Breast epithelium (tissue), 3 donors: ENCODE results near the gene HID1.

Experiments used
- POLR2A ChIP-seq: fragments of 450-650 bp; IDR thresholded peaks from one replicate; pipeline ENCODE4 v1.6.1; 2016; ENCODE audit warnings: antibody characterized with exemption, mild to moderate bottlenecking, moderate library complexity
- POLR2AphosphoS5 ChIP-seq, 3 donors: sonication (generic); formaldehyde crosslinking; IDR thresholded peaks; one replicate each; pipeline ENCODE4 v1.6.1; 2017; ENCODE audit warnings: antibody characterized with exemption in 3 of 3
- TF ChIP-seq, protein P1 (sequence below), 3 donors: fragments of 450-650 bp; IDR thresholded peaks; one replicate each; pipeline ENCODE4 v1.5.1; 2016 to 2017; ENCODE audit warnings: antibody characterized with exemption in 3 of 3, mild to moderate bottlenecking in 3 of 3, moderate library complexity in 3 of 3

- TF ChIP-seq, protein P1, sequence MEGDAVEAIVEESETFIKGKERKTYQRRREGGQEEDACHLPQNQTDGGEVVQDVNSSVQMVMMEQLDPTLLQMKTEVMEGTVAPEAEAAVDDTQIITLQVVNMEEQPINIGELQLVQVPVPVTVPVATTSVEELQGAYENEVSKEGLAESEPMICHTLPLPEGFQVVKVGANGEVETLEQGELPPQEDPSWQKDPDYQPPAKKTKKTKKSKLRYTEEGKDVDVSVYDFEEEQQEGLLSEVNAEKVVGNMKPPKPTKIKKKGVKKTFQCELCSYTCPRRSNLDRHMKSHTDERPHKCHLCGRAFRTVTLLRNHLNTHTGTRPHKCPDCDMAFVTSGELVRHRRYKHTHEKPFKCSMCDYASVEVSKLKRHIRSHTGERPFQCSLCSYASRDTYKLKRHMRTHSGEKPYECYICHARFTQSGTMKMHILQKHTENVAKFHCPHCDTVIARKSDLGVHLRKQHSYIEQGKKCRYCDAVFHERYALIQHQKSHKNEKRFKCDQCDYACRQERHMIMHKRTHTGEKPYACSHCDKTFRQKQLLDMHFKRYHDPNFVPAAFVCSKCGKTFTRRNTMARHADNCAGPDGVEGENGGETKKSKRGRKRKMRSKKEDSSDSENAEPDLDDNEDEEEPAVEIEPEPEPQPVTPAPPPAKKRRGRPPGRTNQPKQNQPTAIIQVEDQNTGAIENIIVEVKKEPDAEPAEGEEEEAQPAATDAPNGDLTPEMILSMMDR (IDR thresholded peaks at IDR 0.05) = no peak
- no peak for TF ChIP-seq POLR2A
- TF ChIP-seq POLR2AphosphoS5 (IDR thresholded peaks at IDR 0.05) = no peak
These were observed 25.9 kb downstream of the HID1 start for GRCh38 chr17:74946641-74947040.
